Measurements from ENCODE around the gene USP9X.

GRCh38 chrX:41127477-41128192 is 42.4 kb downstream of the USP9X start:
- TF ChIP-seq, protein P1, sequence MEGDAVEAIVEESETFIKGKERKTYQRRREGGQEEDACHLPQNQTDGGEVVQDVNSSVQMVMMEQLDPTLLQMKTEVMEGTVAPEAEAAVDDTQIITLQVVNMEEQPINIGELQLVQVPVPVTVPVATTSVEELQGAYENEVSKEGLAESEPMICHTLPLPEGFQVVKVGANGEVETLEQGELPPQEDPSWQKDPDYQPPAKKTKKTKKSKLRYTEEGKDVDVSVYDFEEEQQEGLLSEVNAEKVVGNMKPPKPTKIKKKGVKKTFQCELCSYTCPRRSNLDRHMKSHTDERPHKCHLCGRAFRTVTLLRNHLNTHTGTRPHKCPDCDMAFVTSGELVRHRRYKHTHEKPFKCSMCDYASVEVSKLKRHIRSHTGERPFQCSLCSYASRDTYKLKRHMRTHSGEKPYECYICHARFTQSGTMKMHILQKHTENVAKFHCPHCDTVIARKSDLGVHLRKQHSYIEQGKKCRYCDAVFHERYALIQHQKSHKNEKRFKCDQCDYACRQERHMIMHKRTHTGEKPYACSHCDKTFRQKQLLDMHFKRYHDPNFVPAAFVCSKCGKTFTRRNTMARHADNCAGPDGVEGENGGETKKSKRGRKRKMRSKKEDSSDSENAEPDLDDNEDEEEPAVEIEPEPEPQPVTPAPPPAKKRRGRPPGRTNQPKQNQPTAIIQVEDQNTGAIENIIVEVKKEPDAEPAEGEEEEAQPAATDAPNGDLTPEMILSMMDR (IDR thresholded peaks at IDR 0.05; ENCODE audit: insufficient read depth, low read length), result no peak
- no peak for TF ChIP-seq POLR2AphosphoS5 (IDR thresholded peaks at IDR 0.05; ENCODE audit: low read depth)

Data from HL-60 (cell line).